ENCODE measurements around the gene SCN9A.

GRCh38 chr2:166285215-166285614 is 90.5 kb downstream of the SCN9A start:
- TF ChIP-seq REST (IDR thresholded peaks at IDR 0.05; ENCODE audit: insufficient read depth in 1 of 2, low read depth in 2 of 2, low read length in 2 of 2) (no peak), POLR2AphosphoS5 (IDR thresholded peaks at IDR 0.05; ENCODE audit: low read depth, low read length) (no peak), SIN3A (IDR thresholded peaks at IDR 0.05; ENCODE audit: borderline replicate concordance, insufficient read depth, low read length) (no peak), TAF1 (IDR thresholded peaks at IDR 0.05; ENCODE audit: borderline replicate concordance, insufficient read depth, low read length) (no peak)
